ENCODE results near the gene SGTA.
A peak's percentile ranks its signal among the peaks of the same experiment; 100 is the strongest.

- TF ChIP-seq CTCF (IDR thresholded peaks at IDR 0.05) (peak; percentile 97), ZFX (IDR thresholded peaks at IDR 0.05; ENCODE audit: borderline replicate concordance) (no peak)
These were observed 36.6 kb upstream of the SGTA start, which contains the start of gene ZNF554 for GRCh38 chr19:2819540-2820111.
